Mesenchymal stem cell (in vitro differentiated cells and primary cell): ENCODE measurements around the gene ADRM1.

Experiments used
- DNase-seq: peaks from one replicate; pipeline ENCODE4 v3.0.0-alpha.2; 2013
- H2AFZ ChIP-seq: one replicate; pipeline ENCODE4 v1.6.1; 2013; ENCODE audit warnings: low read depth, mild to moderate bottlenecking, control low read depth, inconsistent platforms, low read length, moderate library complexity
- H2AK5ac ChIP-seq: 2 replicates; pipeline ENCODE4 v1.6.1; 2013; ENCODE audit warnings: low read length, moderate library complexity, mild to moderate bottlenecking, inconsistent platforms; ENCODE audit not compliant: severe bottlenecking
- H2BK120ac ChIP-seq: one replicate; pipeline ENCODE4 v1.6.1; 2013; ENCODE audit warnings: low read depth, mild to moderate bottlenecking, inconsistent platforms, low read length, moderate library complexity
- H2BK12ac ChIP-seq, 2 experiments: one replicate each; pipeline ENCODE4 v1.6.1; 2013; ENCODE audit warnings: inconsistent platforms in 2 of 2, low read length in 2 of 2, mild to moderate bottlenecking in 2 of 2, moderate library complexity in 2 of 2, control low read depth in 1 of 2
- H2BK15ac ChIP-seq: one replicate; pipeline ENCODE4 v1.6.1; 2013; ENCODE audit warnings: mild to moderate bottlenecking, low read depth, inconsistent platforms; ENCODE audit not compliant: poor library complexity, severe bottlenecking
- H2BK5ac ChIP-seq: 2 replicates; pipeline ENCODE4 v1.6.1; 2013; ENCODE audit warnings: low read depth, mild to moderate bottlenecking, low read length, control low read depth, inconsistent platforms; ENCODE audit not compliant: poor library complexity, severe bottlenecking
- H3K14ac ChIP-seq, 2 experiments: one replicate each; pipeline ENCODE4 v1.6.1; 2013; ENCODE audit warnings: inconsistent platforms in 2 of 2, low read length in 2 of 2, control low read depth in 1 of 2, mild to moderate bottlenecking in 1 of 2, moderate library complexity in 1 of 2
- H3K18ac ChIP-seq, 2 experiments: one replicate each; pipeline ENCODE4 v1.6.1; 2013; ENCODE audit warnings: inconsistent platforms in 2 of 2, low read length in 2 of 2, control low read depth in 1 of 2, low read depth in 1 of 2, mild to moderate bottlenecking in 1 of 2
- H3K23ac ChIP-seq, 2 experiments: one replicate each; pipeline ENCODE4 v1.6.1; 2013; ENCODE audit warnings: inconsistent platforms in 2 of 2, low read length in 2 of 2, mild to moderate bottlenecking in 2 of 2, moderate library complexity in 2 of 2, control low read depth in 1 of 2
- H3K27ac ChIP-seq: 2 replicates; pipeline ENCODE4 v1.5.1; 2013; ENCODE audit warnings: mild to moderate bottlenecking, moderate library complexity, low read length, control low read depth, inconsistent platforms; ENCODE audit not compliant: poor library complexity, severe bottlenecking
- H3K27me3 ChIP-seq, 2 experiments: 2 replicates each; pipeline versions ENCODE4 v1.6.1 to v1.7.0; 2013; ENCODE audit warnings: low read length in 2 of 2, mild to moderate bottlenecking in 2 of 2, moderate library complexity in 2 of 2, control low read depth in 1 of 2, inconsistent platforms in 1 of 2; ENCODE audit not compliant: control insufficient read depth in 1 of 2, insufficient read depth in 1 of 2
- H3K36me3 ChIP-seq, 2 experiments: 2 replicates each; pipeline versions ENCODE4 v1.6.1 to v1.7.0; 2013; ENCODE audit warnings: low read length in 2 of 2, control low read depth in 1 of 2, inconsistent platforms in 1 of 2, low read depth in 1 of 2, mild to moderate bottlenecking in 1 of 2; ENCODE audit not compliant: insufficient read depth in 2 of 2, control insufficient read depth in 1 of 2
- H3K4ac ChIP-seq, 2 experiments: one replicate each; pipeline ENCODE4 v1.6.1; 2013; ENCODE audit warnings: inconsistent platforms in 2 of 2, low read length in 2 of 2, mild to moderate bottlenecking in 2 of 2, moderate library complexity in 2 of 2, control low read depth in 1 of 2, low read depth in 1 of 2
- H3K4me1 ChIP-seq: 2 replicates; pipeline ENCODE4 v1.6.1; 2013; ENCODE audit warnings: low read depth, low read length, control low read depth; ENCODE audit not compliant: control insufficient read depth, insufficient read depth
- H3K4me2 ChIP-seq: 2 replicates; pipeline ENCODE4 v1.6.1; 2013; ENCODE audit warnings: low read length, mild to moderate bottlenecking, inconsistent platforms; ENCODE audit not compliant: poor library complexity, severe bottlenecking
- H3K4me3 ChIP-seq, 2 experiments: 2 replicates each; pipeline versions ENCODE4 v1.5.1 to v1.7.0; 2013; ENCODE audit warnings: low read length in 2 of 2, mild to moderate bottlenecking in 2 of 2, control low read depth in 1 of 2, low read depth in 1 of 2; ENCODE audit not compliant: insufficient read depth in 1 of 2
- H3K79me1 ChIP-seq: replicated peaks from 2 replicates; pipeline ENCODE4 v1.6.1; 2013; ENCODE audit warnings: mild to moderate bottlenecking, control low read depth, low read length, inconsistent platforms; ENCODE audit not compliant: poor library complexity, severe bottlenecking
- H3K9ac ChIP-seq: 2 replicates; pipeline ENCODE4 v1.7.0; 2013; ENCODE audit warnings: mild to moderate bottlenecking, low read length, moderate library complexity
- H3K9me3 ChIP-seq: 2 replicates; pipeline ENCODE4 v1.7.0; 2013; ENCODE audit warnings: mild to moderate bottlenecking, low read length; ENCODE audit not compliant: control insufficient read depth
- H4K8ac ChIP-seq: one replicate; pipeline ENCODE4 v1.6.1; 2013; ENCODE audit warnings: inconsistent platforms, mild to moderate bottlenecking, low read length, moderate library complexity
- H4K91ac ChIP-seq: one replicate; pipeline ENCODE4 v1.6.1; 2013; ENCODE audit warnings: mild to moderate bottlenecking, low read length, inconsistent platforms
- WGBS: methylation state at CpG from one replicate; pipeline ENCODE4 v1.1.7; 2013; ENCODE audit warnings: mixed read lengths; 5-methylcytosine and 5-hydroxymethylcytosine counted together

ADRM1 gene

GRCh38 chr20:62282103-62282502 is 20.7 kb upstream of the ADRM1 start:
- Histone ChIP-seq H4K91ac (no peak overlapping the region), H3K27me3 (no peaks in the 10 kb centered on the region), H2BK120ac (no peak overlapping the region), H2BK15ac (no peak overlapping the region), H3K23ac (no peak overlapping the region), H3K4me3 (no peak overlapping the region), H3K9ac (no peak overlapping the region), H3K27ac (no peak overlapping the region), H3K18ac (no peak overlapping the region), H2BK12ac (no peak overlapping the region), H3K79me1 (peaks cover 15% of the 10 kb centered on the region), H3K4me2 (no peak overlapping the region), H2BK5ac (no peak overlapping the region), H2AK5ac (no peak overlapping the region), H2AFZ (no peak overlapping the region), H3K36me3 (peaks cover 87 to 89% of the 10 kb centered on the region in 2 experiments), H3K14ac (no peak overlapping the region), H3K9me3 (no peaks in the 10 kb centered on the region), H4K8ac (no peak overlapping the region), H3K4me1 (no peaks in the 10 kb centered on the region), H3K4ac (no peak overlapping the region)
- DNase-seq: no peak
- 94% methylated on average over 7 of the region's 7 CpGs for WGBS

GRCh38 chr20:62282877-62283503 is 19.8 kb upstream of the ADRM1 start:
- peaks cover 89 to 91% of the 10 kb centered on the region in 2 experiments for H3K36me3 ChIP-seq
- H3K14ac ChIP-seq: no peak overlapping the region
- H3K4me3 ChIP-seq: no peak overlapping the region
- no peak overlapping the region for H2BK15ac ChIP-seq
- DNase-seq: no peak
- H3K18ac ChIP-seq: no peak overlapping the region
- H3K9ac ChIP-seq: no peak overlapping the region
- H2BK12ac ChIP-seq: no peak overlapping the region
- no peak overlapping the region for H2AK5ac ChIP-seq
- no peaks in the 10 kb centered on the region for H3K9me3 ChIP-seq
- WGBS: 85% methylated on average over 16 of the region's 16 CpGs
- H2AFZ ChIP-seq: no peak overlapping the region
- H3K4me2 ChIP-seq: no peak overlapping the region
- no peak overlapping the region for H3K4ac ChIP-seq
- H4K8ac ChIP-seq: no peak overlapping the region
- no peak overlapping the region for H3K23ac ChIP-seq
- H4K91ac ChIP-seq: no peak overlapping the region
- peaks cover 15% of the 10 kb centered on the region for H3K79me1 ChIP-seq
- H3K4me1 ChIP-seq: no peaks in the 10 kb centered on the region
- H2BK120ac ChIP-seq: no peak overlapping the region
- no peak overlapping the region for H3K27ac ChIP-seq
- H3K27me3 ChIP-seq: no peaks in the 10 kb centered on the region
- no peak overlapping the region for H2BK5ac ChIP-seq

- H3K9ac ChIP-seq: no peak overlapping the region
- no peak overlapping the region for H3K4ac ChIP-seq
- 94% methylated on average over 6 of the region's 6 CpGs for WGBS
- H2BK12ac ChIP-seq: no peak overlapping the region
- no peak overlapping the region for H4K91ac ChIP-seq
- no peak overlapping the region for H3K4me3 ChIP-seq
- no peak overlapping the region for H3K4me2 ChIP-seq
- no peak overlapping the region for H3K18ac ChIP-seq
- H2BK15ac ChIP-seq: no peak overlapping the region
- H3K23ac ChIP-seq: no peak overlapping the region
- no peak overlapping the region for H2AK5ac ChIP-seq
- peaks cover 16% of the 10 kb centered on the region for H3K79me1 ChIP-seq
- DNase-seq: no peak
- H2BK120ac ChIP-seq: no peak overlapping the region
- H3K9me3 ChIP-seq: no peaks in the 10 kb centered on the region
- no peak overlapping the region for H4K8ac ChIP-seq
- H3K14ac ChIP-seq: no peak overlapping the region
- no peak overlapping the region for H2BK5ac ChIP-seq
- H3K27ac ChIP-seq: no peak overlapping the region
- no peaks in the 10 kb centered on the region for H3K27me3 ChIP-seq
- H3K4me1 ChIP-seq: no peaks in the 10 kb centered on the region
- H3K36me3 ChIP-seq: peaks cover 89 to 91% of the 10 kb centered on the region in 2 experiments
- no peak overlapping the region for H2AFZ ChIP-seq
These were observed 18.3 kb upstream of the ADRM1 start for GRCh38 chr20:62284448-62284847.

- Histone ChIP-seq H2AK5ac (no peak overlapping the region), H3K14ac (no peak overlapping the region), H3K9me3 (no peaks in the 10 kb centered on the region), H2BK5ac (no peak overlapping the region), H3K4me1 (no peaks in the 10 kb centered on the region), H4K91ac (no peak overlapping the region), H2AFZ (no peak overlapping the region), H3K4ac (no peak overlapping the region), H3K27ac (no peak overlapping the region), H3K27me3 (no peaks in the 10 kb centered on the region), H2BK12ac (no peak overlapping the region), H3K9ac (no peak overlapping the region), H4K8ac (no peak overlapping the region), H3K36me3 (peaks cover 89 to 91% of the 10 kb centered on the region in 2 experiments), H3K4me3 (no peak overlapping the region), H2BK120ac (no peak overlapping the region), H2BK15ac (no peak overlapping the region), H3K23ac (no peak overlapping the region), H3K4me2 (no peak overlapping the region), H3K18ac (no peak overlapping the region), H3K79me1 (peaks cover 16% of the 10 kb centered on the region)
- WGBS: 96% methylated on average over 6 of the region's 6 CpGs
- no peak for DNase-seq
These were observed 17.6 kb upstream of the ADRM1 start for GRCh38 chr20:62285151-62285550.
